Measurements from ENCODE around the gene WT1. TPM values are rescaled to one million over a fixed set of nuclear protein-coding genes. Genes with fewer than 3 reads are reported as not detected.

The WT1 gene
- polyA plus RNA-seq, 1 donor from 2014 or later, result not detected

GRCh38 chr11:32396331-32396730, 39.0 kb downstream of the WT1 start:
- no peak overlapping the region for H3K4me2 ChIP-seq (ENCODE audit: low read length)
- no peak overlapping the region for H3K9ac ChIP-seq (ENCODE audit: low read length)
- no peaks in the 10 kb centered on the region for H3K9me2 ChIP-seq (ENCODE audit: insufficient read depth, low read length)
- TF ChIP-seq CTCF (IDR thresholded peaks at IDR 0.05; ENCODE audit: poor library complexity, severe bottlenecking) (no peak), RAD21 (conservative IDR thresholded peaks at IDR 0.05) (no peak), EZH2 (IDR thresholded peaks at IDR 0.05; ENCODE audit: borderline replicate concordance, insufficient read depth, low read length, poor library complexity, severe bottlenecking) (no peak), POLR2AphosphoS5 (IDR thresholded peaks at IDR 0.05) (no peak), MXI1 (conservative IDR thresholded peaks at IDR 0.05; ENCODE audit: poor library complexity, severe bottlenecking) (no peak), REST (IDR thresholded peaks at IDR 0.05; ENCODE audit: borderline replicate concordance) (no peak), EP300 (conservative IDR thresholded peaks at IDR 0.05; ENCODE audit: poor library complexity, severe bottlenecking) (no peak), TAF1 (IDR thresholded peaks at IDR 0.05; ENCODE audit: low read depth) (no peak), SMC3 (conservative IDR thresholded peaks at IDR 0.05; ENCODE audit: poor library complexity) (no peak)
- no peaks in the 10 kb centered on the region for H3K79me2 ChIP-seq (replicated peaks; ENCODE audit: insufficient read depth, low read length)
- no peak overlapping the region for H2AFZ ChIP-seq (ENCODE audit: low read depth, low read length)
- H3K27me3 ChIP-seq (ENCODE audit: insufficient read depth, low read depth, low read length), result no peaks in the 10 kb centered on the region
- no peak overlapping the region for H3K27ac ChIP-seq (ENCODE audit: low read length)
- no peaks in the 10 kb centered on the region for H3F3A ChIP-seq (ENCODE audit: insufficient read depth, low read length, poor library complexity, severe bottlenecking)
- no peaks in the 10 kb centered on the region for H4K20me1 ChIP-seq (ENCODE audit: insufficient read depth)
- H3K9me3 ChIP-seq (ENCODE audit: low read length), result no peaks in the 10 kb centered on the region
- no peak overlapping the region for H3K4me3 ChIP-seq (ENCODE audit: low read length)
- no peaks in the 10 kb centered on the region for H3K36me3 ChIP-seq (ENCODE audit: insufficient read depth, low read length)

GRCh38 chr11:32395127-32395526, 40.2 kb downstream of the WT1 start:
- H3K27me3 ChIP-seq (ENCODE audit: insufficient read depth, low read depth, low read length), result no peaks in the 10 kb centered on the region
- no peaks in the 10 kb centered on the region for H3F3A ChIP-seq (ENCODE audit: insufficient read depth, low read length, poor library complexity, severe bottlenecking)
- no peaks in the 10 kb centered on the region for H3K36me3 ChIP-seq (ENCODE audit: insufficient read depth, low read length)
- no peaks in the 10 kb centered on the region for H4K20me1 ChIP-seq (ENCODE audit: insufficient read depth)
- H3K9ac ChIP-seq (ENCODE audit: low read length), result no peak overlapping the region
- TF ChIP-seq RAD21 (conservative IDR thresholded peaks at IDR 0.05) (no peak), TAF1 (IDR thresholded peaks at IDR 0.05; ENCODE audit: low read depth) (no peak), CTCF (IDR thresholded peaks at IDR 0.05; ENCODE audit: poor library complexity, severe bottlenecking) (no peak), POLR2AphosphoS5 (IDR thresholded peaks at IDR 0.05) (no peak), EZH2 (IDR thresholded peaks at IDR 0.05; ENCODE audit: borderline replicate concordance, insufficient read depth, low read length, poor library complexity, severe bottlenecking) (no peak), MXI1 (conservative IDR thresholded peaks at IDR 0.05; ENCODE audit: poor library complexity, severe bottlenecking) (no peak), SMC3 (conservative IDR thresholded peaks at IDR 0.05; ENCODE audit: poor library complexity) (no peak), EP300 (conservative IDR thresholded peaks at IDR 0.05; ENCODE audit: poor library complexity, severe bottlenecking) (no peak), REST (IDR thresholded peaks at IDR 0.05; ENCODE audit: borderline replicate concordance) (no peak)
- H3K4me3 ChIP-seq (ENCODE audit: low read length), result no peak overlapping the region
- H3K9me3 ChIP-seq (ENCODE audit: low read length), result no peaks in the 10 kb centered on the region
- H2AFZ ChIP-seq (ENCODE audit: low read depth, low read length), result no peak overlapping the region
- H3K27ac ChIP-seq (ENCODE audit: low read length), result no peak overlapping the region
- no peaks in the 10 kb centered on the region for H3K9me2 ChIP-seq (ENCODE audit: insufficient read depth, low read length)
- no peak overlapping the region for H3K4me2 ChIP-seq (ENCODE audit: low read length)
- no peaks in the 10 kb centered on the region for H3K79me2 ChIP-seq (replicated peaks; ENCODE audit: insufficient read depth, low read length)

Data from neural cell (in vitro differentiated cells).